HepG2 (cell line): ENCODE data around the gene NDOR1. TPM values are rescaled to one million over a fixed set of nuclear protein-coding genes. Genes with fewer than 3 reads are reported as not detected.

Experiments used
- DNMT1 ChIP-seq: sonication (generic); formaldehyde crosslinking; IDR thresholded peaks from 2 replicates; pipeline ENCODE4 v1.5.1; 2020; ENCODE audit warnings: mild to moderate bottlenecking, missing genetic modification reagents
- HNRNPL ChIP-seq: fragments of 200-400 bp; formaldehyde crosslinking; IDR thresholded peaks from 2 replicates; pipeline ENCODE4 v1.6.1; 2017; ENCODE audit warnings: mild to moderate bottlenecking, low read depth, low read length
- KAT7 ChIP-seq: IDR thresholded peaks from 2 replicates; pipeline ENCODE4 v1.6.1; 2018; ENCODE audit warnings: borderline replicate concordance, missing compliant biosample characterization
- KLF16 ChIP-seq, 2 experiments: sonication (generic) in 1 of 2; formaldehyde crosslinking in 1 of 2; IDR thresholded peaks; 2 replicates each; pipeline versions ENCODE4 v1.6.1 to v1.8.0; 2016 to 2023; ENCODE audit warnings: missing genetic modification reagents in 2 of 2, missing compliant biosample characterization in 1 of 2
- LCORL ChIP-seq, 2 experiments: fragments of 450-650 bp in 1 of 2; sonication (generic) in 1 of 2; formaldehyde crosslinking in 1 of 2; IDR thresholded peaks; 2 replicates each; pipeline versions ENCODE4 v1.5.0 to v1.6.1; 2017 to 2020; ENCODE audit warnings: antibody characterized with exemption in 1 of 2, missing genetic modification reagents in 1 of 2
- NONO ChIP-seq, 2 experiments: fragments of 450-650 bp in 1 of 2; sonication (generic) in 1 of 2; formaldehyde crosslinking in 1 of 2; IDR thresholded peaks in 1 of 2; conservative IDR thresholded peaks in 1 of 2; 2 replicates each; pipeline versions ENCODE4 v1.6.1 to v1.8.0; 2017 to 2022; ENCODE audit warnings: mild to moderate bottlenecking in 1 of 2, missing genetic modification reagents in 1 of 2, moderate library complexity in 1 of 2
- SALL2 ChIP-seq: sonication (generic); formaldehyde crosslinking; IDR thresholded peaks from 2 replicates; pipeline ENCODE4 v1.8.1; 2023; ENCODE audit warnings: mild to moderate bottlenecking, missing genetic modification reagents, inconsistent platforms
- SCMH1 ChIP-seq: sonication (generic); formaldehyde crosslinking; IDR thresholded peaks from 2 replicates; pipeline ENCODE4 v1.9.0; 2021; ENCODE audit warnings: missing genetic modification reagents, mild to moderate bottlenecking, borderline replicate concordance
- SP4 ChIP-seq: sonication (generic); formaldehyde crosslinking; IDR thresholded peaks from 2 replicates; pipeline ENCODE4 v1.8.1; 2023; ENCODE audit warnings: mild to moderate bottlenecking, missing genetic modification reagents
- ZBTB38 ChIP-seq: sonication (generic); formaldehyde crosslinking; IDR thresholded peaks from 2 replicates; pipeline ENCODE4 v1.5.1; 2020; ENCODE audit warnings: mild to moderate bottlenecking, missing genetic modification reagents
- ZNF160 ChIP-seq: sonication (generic); formaldehyde crosslinking; IDR thresholded peaks from 2 replicates; pipeline ENCODE4 v1.8.0; 2022; ENCODE audit warnings: mild to moderate bottlenecking, inconsistent platforms, missing genetic modification reagents
- ZNF280B ChIP-seq: sonication (generic); formaldehyde crosslinking; IDR thresholded peaks from 2 replicates; pipeline ENCODE4 v1.5.0; 2020; ENCODE audit warnings: missing genetic modification reagents, mild to moderate bottlenecking, borderline replicate concordance
- ZNF280D ChIP-seq: sonication (generic); formaldehyde crosslinking; IDR thresholded peaks from 2 replicates; pipeline ENCODE4 v1.5.1; 2020; ENCODE audit warnings: mild to moderate bottlenecking, missing genetic modification reagents
- polyA plus RNA-seq, 8 experiments: library from polyadenylated mRNA; depleted of rRNA in 3 of 8; stranded (reverse) in 7 of 8; unstranded in 1 of 8; fragments of >200 nt; fragmentation: Illumina TruSeq in 4 of 8; extraction: Trizol in 4 of 8; gene quantifications; 2 replicates each; pipeline versions ENCODE4 v1.2.1 to v1.2.3, GENCODE V29; 2011 to 2016; ENCODE audit warnings: low read depth in 4 of 8, missing spikeins in 1 of 8, mixed read lengths in 1 of 8; ENCODE audit not compliant: insufficient read depth in 1 of 8
- total RNA-seq, 5 experiments: library from RNA; depleted of rRNA; stranded (reverse); fragments of >200 nt; fragmentation: Illumina TruSeq; extraction: Trizol; gene quantifications; 2 replicates each; pipeline ENCODE4 v1.2.3, GENCODE V29; 2016; ENCODE audit warnings: low read depth in 1 of 5
- TF ChIP-seq, protein P1 (sequence below): IDR thresholded peaks from 2 replicates; pipeline ENCODE4 v1.6.1; 2016; ENCODE audit warnings: low read depth
- TF ChIP-seq, protein P2 (sequence below): sonication (generic); formaldehyde crosslinking; conservative IDR thresholded peaks from 2 replicates; pipeline ENCODE4 v1.4.0; 2020; ENCODE audit warnings: mild to moderate bottlenecking, missing genetic modification reagents, moderate library complexity
- TF ChIP-seq, protein P3 (sequence below): IDR thresholded peaks from 2 replicates; pipeline ENCODE4 v1.6.1; 2016; ENCODE audit warnings: low read depth, borderline replicate concordance

The NDOR1 gene
- total and polyA plus RNA-seq, 2 of the 13 experiments (the other 11 are each of a cell fraction or from before 2014, with no cell fraction given), result 3.6 to 8.7 TPM

DNA sequence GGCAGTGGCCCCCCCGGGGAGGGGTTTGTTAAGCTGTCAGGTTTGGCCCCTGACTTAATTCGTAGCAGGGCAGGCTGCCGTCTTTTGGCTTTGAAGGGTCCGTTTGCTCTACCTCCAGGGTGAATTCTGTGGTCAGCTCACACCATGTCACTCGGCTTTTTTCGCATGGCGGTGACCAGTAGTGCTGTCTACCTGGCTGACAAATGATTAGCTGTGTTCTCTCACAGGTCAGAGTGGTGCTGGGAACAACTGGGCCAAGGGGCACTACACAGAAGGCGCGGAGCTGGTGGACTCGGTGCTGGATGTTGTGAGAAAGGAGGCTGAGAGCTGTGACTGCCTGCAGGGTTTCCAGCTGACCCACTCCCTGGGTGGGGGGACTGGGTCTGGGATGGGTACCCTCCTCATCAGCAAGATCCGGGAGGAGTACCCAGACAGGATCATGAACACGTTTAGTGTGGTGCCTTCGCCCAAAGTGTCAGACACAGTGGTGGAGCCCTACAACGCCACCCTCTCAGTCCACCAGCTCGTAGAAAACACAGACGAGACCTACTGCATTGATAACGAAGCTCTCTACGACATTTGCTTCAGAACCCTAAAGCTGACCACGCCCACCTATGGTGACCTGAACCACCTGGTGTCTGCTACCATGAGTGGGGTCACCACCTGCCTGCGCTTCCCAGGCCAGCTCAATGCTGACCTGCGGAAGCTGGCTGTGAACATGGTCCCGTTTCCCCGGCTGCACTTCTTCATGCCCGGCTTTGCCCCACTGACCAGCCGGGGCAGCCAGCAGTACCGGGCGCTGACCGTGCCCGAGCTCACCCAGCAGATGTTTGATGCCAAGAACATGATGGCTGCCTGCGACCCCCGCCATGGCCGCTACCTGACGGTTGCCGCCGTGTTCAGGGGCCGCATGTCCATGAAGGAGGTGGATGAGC lies 37.0 kb downstream of the NDOR1 start (continued):
- TF ChIP-seq ZNF280D (0 out of 2 replicates have a peak, but pooled peaks have one; percentile 37), ZNF160 (CRISPR knock-in tag) (peak; percentile 5; the same call in 1 of the 2 replicates), SALL2 (CRISPR knock-in tag) (no peak), HNRNPL (0 out of 2 replicates have a peak, but pooled peaks have one; percentile 52), KAT7 (CRISPR knock-in tag) (0 out of 2 replicates have a peak, but pooled peaks have one; percentile 8), ZBTB38 (CRISPR knock-in tag) (peak; percentile 36; the same call in 1 of the 2 replicates), KLF16 (CRISPR knock-in tag; IDR thresholded peaks at IDR 0.05) (0 out of 4 replicates have a peak, but pooled peaks of 1 of the 2 experiments have one; percentile 5), DNMT1 (CRISPR knock-in tag) (no peak), LCORL (IDR thresholded peaks at IDR 0.05) (no peak), LCORL (CRISPR knock-in tag; IDR thresholded peaks at IDR 0.05) (peak; percentile 30), ZNF280B (CRISPR knock-in tag) (0 out of 2 replicates have a peak, but pooled peaks have one; percentile 28), SP4 (CRISPR knock-in tag) (0 out of 2 replicates have a peak, but pooled peaks have one; percentile 38), NONO (IDR thresholded peaks at IDR 0.05) (no peak), NONO (CRISPR knock-in tag; conservative IDR thresholded peaks at IDR 0.05) (0 out of 2 replicates have a peak, but pooled peaks have one; percentile 32), SCMH1 (CRISPR knock-in tag) (no peak)
- TF ChIP-seq, protein P1, sequence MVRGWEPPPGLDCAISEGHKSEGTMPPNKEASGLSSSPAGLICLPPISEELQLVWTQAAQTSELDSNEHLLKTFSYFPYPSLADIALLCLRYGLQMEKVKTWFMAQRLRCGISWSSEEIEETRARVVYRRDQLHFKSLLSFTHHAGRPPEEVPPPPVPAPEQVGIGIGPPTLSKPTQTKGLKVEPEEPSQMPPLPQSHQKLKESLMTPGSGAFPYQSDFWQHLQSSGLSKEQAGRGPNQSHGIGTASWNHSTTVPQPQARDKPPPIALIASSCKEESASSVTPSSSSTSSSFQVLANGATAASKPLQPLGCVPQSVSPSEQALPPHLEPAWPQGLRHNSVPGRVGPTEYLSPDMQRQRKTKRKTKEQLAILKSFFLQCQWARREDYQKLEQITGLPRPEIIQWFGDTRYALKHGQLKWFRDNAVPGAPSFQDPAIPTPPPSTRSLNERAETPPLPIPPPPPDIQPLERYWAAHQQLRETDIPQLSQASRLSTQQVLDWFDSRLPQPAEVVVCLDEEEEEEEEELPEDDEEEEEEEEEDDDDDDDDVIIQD (CRISPR knock-in tag), result 0 out of 2 replicates have a peak, but pooled peaks have one; percentile 11
- TF ChIP-seq, protein P2, sequence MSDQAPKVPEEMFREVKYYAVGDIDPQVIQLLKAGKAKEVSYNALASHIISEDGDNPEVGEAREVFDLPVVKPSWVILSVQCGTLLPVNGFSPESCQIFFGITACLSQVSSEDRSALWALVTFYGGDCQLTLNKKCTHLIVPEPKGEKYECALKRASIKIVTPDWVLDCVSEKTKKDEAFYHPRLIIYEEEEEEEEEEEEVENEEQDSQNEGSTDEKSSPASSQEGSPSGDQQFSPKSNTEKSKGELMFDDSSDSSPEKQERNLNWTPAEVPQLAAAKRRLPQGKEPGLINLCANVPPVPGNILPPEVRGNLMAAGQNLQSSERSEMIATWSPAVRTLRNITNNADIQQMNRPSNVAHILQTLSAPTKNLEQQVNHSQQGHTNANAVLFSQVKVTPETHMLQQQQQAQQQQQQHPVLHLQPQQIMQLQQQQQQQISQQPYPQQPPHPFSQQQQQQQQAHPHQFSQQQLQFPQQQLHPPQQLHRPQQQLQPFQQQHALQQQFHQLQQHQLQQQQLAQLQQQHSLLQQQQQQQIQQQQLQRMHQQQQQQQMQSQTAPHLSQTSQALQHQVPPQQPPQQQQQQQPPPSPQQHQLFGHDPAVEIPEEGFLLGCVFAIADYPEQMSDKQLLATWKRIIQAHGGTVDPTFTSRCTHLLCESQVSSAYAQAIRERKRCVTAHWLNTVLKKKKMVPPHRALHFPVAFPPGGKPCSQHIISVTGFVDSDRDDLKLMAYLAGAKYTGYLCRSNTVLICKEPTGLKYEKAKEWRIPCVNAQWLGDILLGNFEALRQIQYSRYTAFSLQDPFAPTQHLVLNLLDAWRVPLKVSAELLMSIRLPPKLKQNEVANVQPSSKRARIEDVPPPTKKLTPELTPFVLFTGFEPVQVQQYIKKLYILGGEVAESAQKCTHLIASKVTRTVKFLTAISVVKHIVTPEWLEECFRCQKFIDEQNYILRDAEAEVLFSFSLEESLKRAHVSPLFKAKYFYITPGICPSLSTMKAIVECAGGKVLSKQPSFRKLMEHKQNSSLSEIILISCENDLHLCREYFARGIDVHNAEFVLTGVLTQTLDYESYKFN (CRISPR knock-in tag), result peak; percentile 30; the same call in 1 of the 2 replicates
- TF ChIP-seq, protein P3, sequence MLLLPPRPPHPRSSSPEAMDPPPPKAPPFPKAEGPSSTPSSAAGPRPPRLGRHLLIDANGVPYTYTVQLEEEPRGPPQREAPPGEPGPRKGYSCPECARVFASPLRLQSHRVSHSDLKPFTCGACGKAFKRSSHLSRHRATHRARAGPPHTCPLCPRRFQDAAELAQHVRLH (CRISPR knock-in tag), result no peak
